Measurements from ENCODE around the gene ABCA12. TPM values are rescaled to one million over a fixed set of nuclear protein-coding genes. Genes with fewer than 3 reads are reported as not detected.
A peak's percentile ranks its signal among the peaks of the same experiment; 100 is the strongest.

The ABCA12 gene
- total and polyA plus RNA-seq, 2 donors (not counting 1 experiment from before 2014, with no cell fraction given): under 0.01 to 0.01 TPM

DNA sequence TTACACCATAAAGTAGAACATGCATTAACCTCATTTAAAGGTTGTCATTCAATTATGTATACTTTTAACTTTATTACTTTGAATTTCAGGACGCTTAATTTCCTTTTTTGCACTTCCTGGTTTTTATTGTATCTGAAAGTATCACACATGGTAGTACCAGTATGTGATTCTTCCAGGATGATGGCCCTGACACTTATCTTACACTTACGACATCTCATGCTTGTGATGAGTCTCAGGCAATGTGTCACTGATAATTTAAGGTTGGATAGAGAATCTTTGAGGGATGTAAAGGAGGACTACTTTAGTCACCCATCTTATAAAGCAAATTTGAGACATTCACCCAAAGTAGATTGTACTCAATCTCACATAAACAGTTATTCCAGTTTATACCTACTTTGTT lies 74.9 kb downstream of the ABCA12 start:
- H3K27me3 ChIP-seq (ENCODE audit: control insufficient read depth, insufficient read depth, low read length): no peaks in the 10 kb centered on the region
- H3K36me3 ChIP-seq (ENCODE audit: control insufficient read depth, insufficient read depth, low read length): no peaks in the 10 kb centered on the region
- H4K20me1 ChIP-seq (ENCODE audit: control insufficient read depth, extremely low read depth, insufficient read depth, low read length): no peaks in the 10 kb centered on the region
- H2AFZ ChIP-seq (ENCODE audit: low read length): no peak overlapping the region
- H3K4me1 ChIP-seq (ENCODE audit: control insufficient read depth, extremely low read depth, insufficient read depth, low read length): no peaks in the 10 kb centered on the region
- H3K9me3 ChIP-seq (ENCODE audit: control insufficient read depth, insufficient read depth, low read depth, low read length): no peaks in the 10 kb centered on the region
- no peak overlapping the region for H3K4me2 ChIP-seq (ENCODE audit: extremely low read depth, insufficient read depth, low read length)
- no peak overlapping the region for H3K4me3 ChIP-seq (replicated peaks in 1 of 4; ENCODE audit: control extremely low read depth in 1 of 4, insufficient read depth in 1 of 4, low read depth in 3 of 4, low read length in 4 of 4)
- no peak for DNase-seq (ENCODE audit: low read depth in 2 of 2)
- no peak for TF ChIP-seq EZH2 (IDR thresholded peaks at IDR 0.05; ENCODE audit: low read length, missing control alignments)
- TF ChIP-seq, protein P1, sequence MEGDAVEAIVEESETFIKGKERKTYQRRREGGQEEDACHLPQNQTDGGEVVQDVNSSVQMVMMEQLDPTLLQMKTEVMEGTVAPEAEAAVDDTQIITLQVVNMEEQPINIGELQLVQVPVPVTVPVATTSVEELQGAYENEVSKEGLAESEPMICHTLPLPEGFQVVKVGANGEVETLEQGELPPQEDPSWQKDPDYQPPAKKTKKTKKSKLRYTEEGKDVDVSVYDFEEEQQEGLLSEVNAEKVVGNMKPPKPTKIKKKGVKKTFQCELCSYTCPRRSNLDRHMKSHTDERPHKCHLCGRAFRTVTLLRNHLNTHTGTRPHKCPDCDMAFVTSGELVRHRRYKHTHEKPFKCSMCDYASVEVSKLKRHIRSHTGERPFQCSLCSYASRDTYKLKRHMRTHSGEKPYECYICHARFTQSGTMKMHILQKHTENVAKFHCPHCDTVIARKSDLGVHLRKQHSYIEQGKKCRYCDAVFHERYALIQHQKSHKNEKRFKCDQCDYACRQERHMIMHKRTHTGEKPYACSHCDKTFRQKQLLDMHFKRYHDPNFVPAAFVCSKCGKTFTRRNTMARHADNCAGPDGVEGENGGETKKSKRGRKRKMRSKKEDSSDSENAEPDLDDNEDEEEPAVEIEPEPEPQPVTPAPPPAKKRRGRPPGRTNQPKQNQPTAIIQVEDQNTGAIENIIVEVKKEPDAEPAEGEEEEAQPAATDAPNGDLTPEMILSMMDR (conservative IDR thresholded peaks at IDR 0.05 in 1 of 2, IDR thresholded peaks at IDR 0.05 in 1 of 2; ENCODE audit: low read depth in 1 of 2, low read length in 2 of 2): no peak
- no peaks in the 10 kb centered on the region for H3K79me2 ChIP-seq (ENCODE audit: control insufficient read depth, insufficient read depth, low read length)
- no peak overlapping the region for H3K9ac ChIP-seq (ENCODE audit: insufficient read depth, low read length)
- no peak overlapping the region for H3K27ac ChIP-seq (ENCODE audit: insufficient read depth, low read length)

DNA sequence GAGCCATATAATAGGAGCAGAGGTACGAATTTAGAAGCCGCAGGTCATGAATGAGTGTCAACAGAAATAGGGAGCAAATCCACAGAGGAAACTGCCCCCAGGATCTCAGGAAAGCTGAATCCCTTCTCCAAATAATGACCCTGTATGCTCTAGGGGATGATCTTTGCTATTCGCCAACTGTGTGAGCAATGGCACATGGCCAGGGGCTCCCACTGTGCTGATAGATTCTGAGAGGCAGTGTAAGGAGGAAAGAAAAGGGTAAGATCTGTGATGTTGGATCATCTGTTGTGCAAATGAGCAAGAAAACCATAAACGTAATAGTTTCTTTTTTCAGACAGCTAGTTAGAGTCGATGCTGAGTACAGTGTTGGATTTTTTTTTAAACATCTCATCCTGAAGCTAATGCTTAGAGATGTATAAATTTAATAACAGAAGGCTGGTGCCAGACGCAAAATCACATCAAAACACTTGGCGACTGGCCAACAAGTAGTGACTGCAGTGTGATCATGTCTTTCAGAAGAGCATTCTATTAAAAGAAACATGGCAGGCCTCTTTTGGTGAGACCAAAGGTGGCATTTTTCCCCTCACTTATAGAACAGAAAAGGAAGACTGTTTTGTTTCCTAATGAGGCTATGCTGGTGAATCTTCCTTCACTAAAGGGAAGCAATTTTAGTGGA lies 77.4 kb downstream of the ABCA12 start:
- DNase-seq (ENCODE audit: low read depth in 2 of 2): no peak
- Histone ChIP-seq H2AFZ (ENCODE audit: low read length) (no peak overlapping the region), H3K9ac (ENCODE audit: insufficient read depth, low read length) (no peak overlapping the region), H3K4me2 (ENCODE audit: extremely low read depth, insufficient read depth, low read length) (no peak overlapping the region), H3K27ac (ENCODE audit: insufficient read depth, low read length) (no peak overlapping the region), H3K4me3 (replicated peaks in 1 of 4; ENCODE audit: control extremely low read depth in 1 of 4, insufficient read depth in 1 of 4, low read depth in 3 of 4, low read length in 4 of 4) (no peak overlapping the region), H4K20me1 (ENCODE audit: control insufficient read depth, extremely low read depth, insufficient read depth, low read length) (no peaks in the 10 kb centered on the region), H3K4me1 (ENCODE audit: control insufficient read depth, extremely low read depth, insufficient read depth, low read length) (no peaks in the 10 kb centered on the region), H3K79me2 (ENCODE audit: control insufficient read depth, insufficient read depth, low read length) (no peaks in the 10 kb centered on the region), H3K36me3 (ENCODE audit: control insufficient read depth, insufficient read depth, low read length) (no peaks in the 10 kb centered on the region), H3K9me3 (ENCODE audit: control insufficient read depth, insufficient read depth, low read depth, low read length) (no peaks in the 10 kb centered on the region), H3K27me3 (ENCODE audit: control insufficient read depth, insufficient read depth, low read length) (no peaks in the 10 kb centered on the region)
- TF ChIP-seq, protein P1 (conservative IDR thresholded peaks at IDR 0.05 in 1 of 2, IDR thresholded peaks at IDR 0.05 in 1 of 2; ENCODE audit: low read depth in 1 of 2, low read length in 2 of 2): no peak
- TF ChIP-seq EZH2 (IDR thresholded peaks at IDR 0.05; ENCODE audit: low read length, missing control alignments): no peak

DNA sequence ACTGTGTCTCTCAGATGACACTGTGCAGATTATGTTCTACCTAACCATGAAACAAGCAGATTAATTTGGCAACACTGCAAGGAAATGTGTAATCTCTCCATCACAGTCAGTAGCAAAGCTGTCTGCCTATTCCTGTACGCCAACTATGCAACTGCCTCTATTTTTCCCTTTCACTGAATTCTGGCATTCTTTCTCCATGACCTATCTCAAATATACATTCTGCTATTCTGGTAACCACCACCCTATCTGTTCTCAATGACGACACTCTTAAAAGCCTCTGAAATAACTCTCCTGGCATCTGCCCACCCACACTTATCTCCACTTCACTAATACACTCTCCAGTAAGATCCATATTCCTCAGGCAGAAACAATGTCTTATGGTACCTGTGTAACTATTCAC lies 78.7 kb downstream of the ABCA12 start:
- Histone ChIP-seq H3K27me3 (ENCODE audit: control insufficient read depth, insufficient read depth, low read length) (no peaks in the 10 kb centered on the region), H3K79me2 (ENCODE audit: control insufficient read depth, insufficient read depth, low read length) (no peaks in the 10 kb centered on the region), H4K20me1 (ENCODE audit: control insufficient read depth, extremely low read depth, insufficient read depth, low read length) (no peaks in the 10 kb centered on the region), H3K27ac (ENCODE audit: insufficient read depth, low read length) (no peak overlapping the region), H2AFZ (ENCODE audit: low read length) (no peak overlapping the region), H3K9me3 (ENCODE audit: control insufficient read depth, insufficient read depth, low read depth, low read length) (no peaks in the 10 kb centered on the region), H3K4me2 (ENCODE audit: extremely low read depth, insufficient read depth, low read length) (no peak overlapping the region), H3K4me1 (ENCODE audit: control insufficient read depth, extremely low read depth, insufficient read depth, low read length) (no peaks in the 10 kb centered on the region), H3K9ac (ENCODE audit: insufficient read depth, low read length) (no peak overlapping the region), H3K36me3 (ENCODE audit: control insufficient read depth, insufficient read depth, low read length) (no peaks in the 10 kb centered on the region), H3K4me3 (replicated peaks in 1 of 4; ENCODE audit: control extremely low read depth in 1 of 4, insufficient read depth in 1 of 4, low read depth in 3 of 4, low read length in 4 of 4) (no peak overlapping the region)
- DNase-seq (ENCODE audit: low read depth in 2 of 2): peak in 1 of 2 donors; percentile 69
- no peak for TF ChIP-seq EZH2 (IDR thresholded peaks at IDR 0.05; ENCODE audit: low read length, missing control alignments)
- TF ChIP-seq, protein P1 (conservative IDR thresholded peaks at IDR 0.05 in 1 of 2, IDR thresholded peaks at IDR 0.05 in 1 of 2; ENCODE audit: low read depth in 1 of 2, low read length in 2 of 2): no peak
